Endothelial cell of coronary artery (primary cell): ENCODE measurements around the gene ELANE. TPM values are rescaled to one million over a fixed set of nuclear protein-coding genes. Genes with fewer than 3 reads are reported as not detected.

Experiments
- total RNA-seq: library from RNA; depleted of rRNA; stranded (reverse); fragments of >200 nt; gene quantifications from 2 replicates; pipeline ENCODE4 v1.2.3, GENCODE V29; 2014

The ELANE gene
- total RNA-seq: not detected in 2 replicates

GRCh38 chr19:852136-853013 lies at the start of gene ELANE:
ELANE (plus strand) TSS chr19:852303; CDS start chr19:852329, 26 bp downstream.

GRCh38 chr19:821825-822503 lies 30.1 kb upstream of the ELANE start, which contains the start of gene PLPPR3:
PLPPR3 (minus strand) TSS chr19:821955; CDS start chr19:821559, 396 bp downstream.

GRCh38 chr19:827710-828321 lies 24.3 kb upstream of the ELANE start, which contains the start of gene AZU1:
AZU1 (plus strand) TSS chr19:827837; CDS start chr19:827847, 10 bp downstream.

GRCh38 chr19:840519-841206 lies 11.4 kb upstream of the ELANE start, which contains the start of gene PRTN3:
PRTN3 (plus strand) TSS chr19:840999; CDS start chr19:841009, 10 bp downstream.

GRCh38 chr19:858868-859843 lies 7.1 kb downstream of the ELANE start, which contains the start of gene CFD:
CFD (plus strand) TSS chr19:859664; CDS start chr19:859690, 26 bp downstream.

GRCh38 chr19:892894-893689 lies 41.0 kb downstream of the ELANE start, which contains the start of the genes MED16 and RNU6-9:
MED16 (minus strand) TSS chr19:893187; CDS start chr19:891131, 2,056 bp downstream.
RNU6-9 (plus strand) TSS chr19:893484.

Other genes with a start within 250 kb of the ELANE start
- gene POLRMT, start 218.8 kb upstream of the ELANE start, total RNA-seq: 26.4 and 40.2 TPM in 2 replicates
- gene FGF22, start 212.4 kb upstream of the ELANE start, total RNA-seq: 0.09 TPM in 1 of 2 replicates, not detected in the other
- gene RNF126, start 189.1 kb upstream of the ELANE start, total RNA-seq: 23.8 and 28.8 TPM in 2 replicates
- 19.2 and 77.1 TPM in 2 replicates for gene FSTL3, start 175.9 kb upstream of the ELANE start, total RNA-seq
- gene PRSS57, start 156.9 kb upstream of the ELANE start, total RNA-seq: not detected in 2 replicates
- 2.8 and 6.8 TPM in 2 replicates for gene PALM, start 143.4 kb upstream of the ELANE start, total RNA-seq
- gene MISP, start 101.2 kb upstream of the ELANE start, total RNA-seq: under 0.01 TPM in 1 of 2 replicates, not detected in the other
- 129 and 144 TPM in 2 replicates for gene PTBP1, start 54.9 kb upstream of the ELANE start, total RNA-seq
- 0.19 and 0.36 TPM in 2 replicates for gene PLPPR3, start 30.3 kb upstream of the ELANE start, total RNA-seq
- not detected in 2 replicates for gene AZU1, start 24.5 kb upstream of the ELANE start, total RNA-seq
- not detected in 2 replicates for gene PRTN3, start 11.3 kb upstream of the ELANE start, total RNA-seq
- 0.28 and 1.4 TPM in 2 replicates for gene CFD, start 7.4 kb downstream of the ELANE start, total RNA-seq
- gene MED16, start 40.9 kb downstream of the ELANE start, total RNA-seq: 25.1 and 27.3 TPM in 2 replicates
- not detected in 2 replicates for gene RNU6-9, start 41.2 kb downstream of the ELANE start, total RNA-seq
- gene R3HDM4, start 60.9 kb downstream of the ELANE start, total RNA-seq: 18.2 and 23.4 TPM in 2 replicates
- gene KISS1R, start 65.0 kb downstream of the ELANE start, total RNA-seq: not detected in 2 replicates
- 4.9 and 8.7 TPM in 2 replicates for gene ARID3A, start 73.7 kb downstream of the ELANE start, total RNA-seq
- 141 and 143 TPM in 2 replicates for gene WDR18, start 132.0 kb downstream of the ELANE start, total RNA-seq
- 0.19 and 0.27 TPM in 2 replicates for gene GRIN3B, start 148.1 kb downstream of the ELANE start, total RNA-seq
- 48.3 and 59.8 TPM in 2 replicates for gene TMEM259, start 168.8 kb downstream of the ELANE start, total RNA-seq
- not detected in 2 replicates for gene RNU6-2, start 169.2 kb downstream of the ELANE start, total RNA-seq
- gene CNN2, start 174.3 kb downstream of the ELANE start, total RNA-seq: 187 and 190 TPM in 2 replicates
- gene ABCA7, start 187.8 kb downstream of the ELANE start, total RNA-seq: 4.0 and 4.8 TPM in 2 replicates
- gene ARHGAP45, start 214.9 kb downstream of the ELANE start, total RNA-seq: 5.6 and 9.5 TPM in 2 replicates
- gene POLR2E, start 243.1 kb downstream of the ELANE start, total RNA-seq: 101 and 122 TPM in 2 replicates